ENCODE measurements around the gene EEF1AKMT2.

- TF ChIP-seq SUZ12 (IDR thresholded peaks at IDR 0.05; ENCODE audit: extremely low read depth, insufficient read depth, insufficient read length) (no peak), YY1 (IDR thresholded peaks at IDR 0.05; ENCODE audit: insufficient read depth, insufficient read length) (no peak)
Observed at GRCh38 chr10:124722798-124723783, 68.6 kb downstream of the EEF1AKMT2 start.

All from NT2/D1 (cell line).